Mammary epithelial cell (primary cell): ENCODE data around the gene FZR1.

Experiments
- CTCF ChIP-seq, 2 donors: IDR thresholded peaks in 1 of 2; conservative IDR thresholded peaks in 1 of 2; 2 replicates each; pipeline ENCODE4 v1.5.1; 2011 to 2012; ENCODE audit warnings: inconsistent platforms in 2 of 2, low read length in 2 of 2, mild to moderate bottlenecking in 2 of 2, control low read depth in 1 of 2, low read depth in 1 of 2; ENCODE audit not compliant: insufficient read depth in 1 of 2; ENCODE audit errors: extremely low read depth in 1 of 2
- EZH2 ChIP-seq: IDR thresholded peaks from 2 replicates; pipeline ENCODE4 v1.6.1; 2012; ENCODE audit warnings: low read length, inconsistent platforms, borderline replicate concordance

GRCh38 chr19:3563709-3564524 lies 57.8 kb downstream of the FZR1 start:
- TF ChIP-seq CTCF (conservative IDR thresholded peaks at IDR 0.05 in 1 of 2, IDR thresholded peaks at IDR 0.05 in 1 of 2; ENCODE audit: extremely low read depth in 1 of 2, insufficient read depth in 1 of 2, low read depth in 1 of 2, low read length in 2 of 2) (no peak), EZH2 (no peak)
